Measurements from ENCODE around the gene VSX1.

DNA sequence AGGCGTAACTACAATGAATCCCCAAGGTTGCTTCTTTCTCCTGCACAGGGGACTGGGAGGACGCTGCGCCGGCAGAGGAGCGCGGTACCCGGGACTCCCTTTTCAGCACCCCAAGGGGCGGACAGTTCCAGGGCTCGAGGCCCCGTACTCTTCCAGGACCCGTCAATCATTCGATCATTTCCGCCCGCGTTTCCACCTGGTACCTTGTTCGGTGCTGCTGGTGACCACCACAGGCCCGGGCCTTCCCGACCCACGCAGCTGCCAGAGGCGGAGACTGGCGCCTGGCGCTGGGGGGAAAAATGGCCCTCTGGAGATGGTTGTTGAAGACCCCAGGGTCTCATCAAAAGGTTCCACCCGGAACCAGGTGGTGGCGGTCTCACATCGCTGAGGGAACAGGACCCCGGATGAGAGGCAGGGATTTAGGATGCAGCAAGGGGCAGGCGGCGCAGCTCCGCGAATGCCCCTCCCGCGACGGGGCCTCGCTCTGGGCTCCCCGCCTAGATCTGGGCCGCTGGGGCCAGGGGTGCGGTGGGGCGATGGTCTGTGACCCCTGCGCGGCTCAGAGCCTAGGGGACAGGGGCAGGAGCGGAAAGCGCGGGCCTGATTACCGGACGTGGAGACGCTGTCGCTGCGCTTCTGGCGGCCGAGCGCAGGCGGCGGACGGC, 744 bp downstream of the VSX1 start:
- TF ChIP-seq, protein P1, sequence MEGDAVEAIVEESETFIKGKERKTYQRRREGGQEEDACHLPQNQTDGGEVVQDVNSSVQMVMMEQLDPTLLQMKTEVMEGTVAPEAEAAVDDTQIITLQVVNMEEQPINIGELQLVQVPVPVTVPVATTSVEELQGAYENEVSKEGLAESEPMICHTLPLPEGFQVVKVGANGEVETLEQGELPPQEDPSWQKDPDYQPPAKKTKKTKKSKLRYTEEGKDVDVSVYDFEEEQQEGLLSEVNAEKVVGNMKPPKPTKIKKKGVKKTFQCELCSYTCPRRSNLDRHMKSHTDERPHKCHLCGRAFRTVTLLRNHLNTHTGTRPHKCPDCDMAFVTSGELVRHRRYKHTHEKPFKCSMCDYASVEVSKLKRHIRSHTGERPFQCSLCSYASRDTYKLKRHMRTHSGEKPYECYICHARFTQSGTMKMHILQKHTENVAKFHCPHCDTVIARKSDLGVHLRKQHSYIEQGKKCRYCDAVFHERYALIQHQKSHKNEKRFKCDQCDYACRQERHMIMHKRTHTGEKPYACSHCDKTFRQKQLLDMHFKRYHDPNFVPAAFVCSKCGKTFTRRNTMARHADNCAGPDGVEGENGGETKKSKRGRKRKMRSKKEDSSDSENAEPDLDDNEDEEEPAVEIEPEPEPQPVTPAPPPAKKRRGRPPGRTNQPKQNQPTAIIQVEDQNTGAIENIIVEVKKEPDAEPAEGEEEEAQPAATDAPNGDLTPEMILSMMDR (IDR thresholded peaks at IDR 0.05) = no peak
- TF ChIP-seq POLR2A (IDR thresholded peaks at IDR 0.05) = no peak

Measured in gastroesophageal sphincter (tissue), 3 donors.